Cardiac muscle cell (in vitro differentiated cells and primary cell): ENCODE results near the gene CAMK2D. TPM values are rescaled to one million over a fixed set of nuclear protein-coding genes. Genes with fewer than 3 reads are reported as not detected.

ENCODE experiments used
- DNase-seq, 2 donors: peaks; one replicate each; pipeline versions ENCODE4 v3.0.0 to v3.0.0-alpha.2; 2010 to 2017; ENCODE audit warnings: low read depth in 1 of 2, low spot score in 1 of 2
- H3K27ac ChIP-seq: fragments of 200-600 bp; sonication (generic); 2 replicates; pipeline ENCODE4 v1.5.1; 2016
- H3K27me3 ChIP-seq: fragments of 200-600 bp; sonication (generic); 2 replicates; pipeline ENCODE4 v1.6.0; 2016; ENCODE audit warnings: control low read depth
- H3K36me3 ChIP-seq: fragments of 200-600 bp; sonication (generic); 2 replicates; pipeline ENCODE4 v1.5.1; 2016; ENCODE audit warnings: control low read depth
- H3K4me1 ChIP-seq: fragments of 200-600 bp; sonication (generic); 2 replicates; pipeline ENCODE4 v1.8.1; 2017; ENCODE audit warnings: low read depth, mild to moderate bottlenecking, mixed run types
- H3K4me3 ChIP-seq: fragments of 200-600 bp; sonication (generic); 2 replicates; pipeline ENCODE4 v1.5.1; 2016; ENCODE audit warnings: mild to moderate bottlenecking
- H3K9me3 ChIP-seq: fragments of 200-600 bp; sonication (generic); 2 replicates; pipeline ENCODE4 v1.5.1; 2017; ENCODE audit warnings: low read depth, mild to moderate bottlenecking, control low read depth
- polyA plus RNA-seq: library from polyadenylated mRNA; unstranded; fragments of >200 nt; fragmentation: Nextera tagmentation; extraction: Ambion mirVana; gene quantifications from 2 replicates; pipeline ENCODE4 v1.2.1, GENCODE V29; 2016
- total RNA-seq: library from RNA; depleted of rRNA; stranded (reverse); fragments of >200 nt; gene quantifications from 2 replicates; pipeline ENCODE4 v1.2.3, GENCODE V29; 2016
- TF ChIP-seq, protein P1 (sequence below): IDR thresholded peaks from 2 replicates; pipeline ENCODE4 v1.5.1; 2012; ENCODE audit warnings: low read depth, mild to moderate bottlenecking, low read length

The CAMK2D gene
- total and polyA plus RNA-seq, 2 experiments from 2014 or later, result 60.6 to 84.7 TPM

GRCh38 chr4:113747949-113748348, 13.6 kb downstream of the CAMK2D start:
- H3K36me3 ChIP-seq, result no peaks in the 10 kb centered on the region
- no peak for DNase-seq
- H3K27ac ChIP-seq, result no peak overlapping the region
- no peaks in the 10 kb centered on the region for H3K9me3 ChIP-seq
- H3K4me3 ChIP-seq, result no peak overlapping the region
- no peaks in the 10 kb centered on the region for H3K27me3 ChIP-seq
- peaks cover 10% of the 10 kb centered on the region for H3K4me1 ChIP-seq
- TF ChIP-seq, protein P1, sequence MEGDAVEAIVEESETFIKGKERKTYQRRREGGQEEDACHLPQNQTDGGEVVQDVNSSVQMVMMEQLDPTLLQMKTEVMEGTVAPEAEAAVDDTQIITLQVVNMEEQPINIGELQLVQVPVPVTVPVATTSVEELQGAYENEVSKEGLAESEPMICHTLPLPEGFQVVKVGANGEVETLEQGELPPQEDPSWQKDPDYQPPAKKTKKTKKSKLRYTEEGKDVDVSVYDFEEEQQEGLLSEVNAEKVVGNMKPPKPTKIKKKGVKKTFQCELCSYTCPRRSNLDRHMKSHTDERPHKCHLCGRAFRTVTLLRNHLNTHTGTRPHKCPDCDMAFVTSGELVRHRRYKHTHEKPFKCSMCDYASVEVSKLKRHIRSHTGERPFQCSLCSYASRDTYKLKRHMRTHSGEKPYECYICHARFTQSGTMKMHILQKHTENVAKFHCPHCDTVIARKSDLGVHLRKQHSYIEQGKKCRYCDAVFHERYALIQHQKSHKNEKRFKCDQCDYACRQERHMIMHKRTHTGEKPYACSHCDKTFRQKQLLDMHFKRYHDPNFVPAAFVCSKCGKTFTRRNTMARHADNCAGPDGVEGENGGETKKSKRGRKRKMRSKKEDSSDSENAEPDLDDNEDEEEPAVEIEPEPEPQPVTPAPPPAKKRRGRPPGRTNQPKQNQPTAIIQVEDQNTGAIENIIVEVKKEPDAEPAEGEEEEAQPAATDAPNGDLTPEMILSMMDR, result no peak

DNA sequence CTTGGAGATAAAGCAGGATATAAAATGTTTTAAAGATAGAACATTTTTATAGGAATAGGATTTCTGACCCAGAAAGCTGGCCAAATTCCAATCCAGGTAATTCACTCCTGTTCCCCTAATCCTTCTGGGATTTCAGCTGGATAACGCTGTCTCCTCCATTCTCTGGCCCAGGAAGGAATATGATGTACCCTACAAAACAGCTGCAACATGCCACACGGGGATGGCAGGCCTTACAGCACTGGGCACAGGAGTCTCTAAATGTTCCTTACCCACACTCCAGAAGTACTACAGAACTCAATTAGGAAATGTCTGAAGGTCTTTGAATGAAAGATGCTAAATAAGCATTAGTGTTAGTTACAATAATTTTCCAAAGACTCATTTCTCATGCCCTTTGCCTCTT, 15.8 kb downstream of the CAMK2D start:
- H3K4me1 ChIP-seq, result peaks cover 7% of the 10 kb centered on the region
- TF ChIP-seq, protein P1, result no peak
- H3K4me3 ChIP-seq, result no peak overlapping the region
- H3K27me3 ChIP-seq, result no peaks in the 10 kb centered on the region
- H3K27ac ChIP-seq, result no peak overlapping the region
- H3K36me3 ChIP-seq, result no peaks in the 10 kb centered on the region
- DNase-seq, result no peak
- no peaks in the 10 kb centered on the region for H3K9me3 ChIP-seq

GRCh38 chr4:113744667-113745240, 16.8 kb downstream of the CAMK2D start:
- no peak for DNase-seq
- H3K4me1 ChIP-seq, result peaks cover 7% of the 10 kb centered on the region
- TF ChIP-seq, protein P1, result no peak
- H3K36me3 ChIP-seq, result no peaks in the 10 kb centered on the region
- H3K4me3 ChIP-seq, result no peak overlapping the region
- no peak overlapping the region for H3K27ac ChIP-seq
- H3K9me3 ChIP-seq, result no peaks in the 10 kb centered on the region
- no peaks in the 10 kb centered on the region for H3K27me3 ChIP-seq

GRCh38 chr4:113743690-113744089, 17.8 kb downstream of the CAMK2D start:
- Histone ChIP-seq H3K4me3 (no peak overlapping the region), H3K36me3 (no peaks in the 10 kb centered on the region), H3K27ac (no peak overlapping the region), H3K27me3 (no peaks in the 10 kb centered on the region), H3K4me1 (no peaks in the 10 kb centered on the region), H3K9me3 (no peaks in the 10 kb centered on the region)
- DNase-seq, result no peak
- TF ChIP-seq, protein P1, result no peak

GRCh38 chr4:113742643-113743042, 18.9 kb downstream of the CAMK2D start:
- TF ChIP-seq, protein P1, result no peak

DNA sequence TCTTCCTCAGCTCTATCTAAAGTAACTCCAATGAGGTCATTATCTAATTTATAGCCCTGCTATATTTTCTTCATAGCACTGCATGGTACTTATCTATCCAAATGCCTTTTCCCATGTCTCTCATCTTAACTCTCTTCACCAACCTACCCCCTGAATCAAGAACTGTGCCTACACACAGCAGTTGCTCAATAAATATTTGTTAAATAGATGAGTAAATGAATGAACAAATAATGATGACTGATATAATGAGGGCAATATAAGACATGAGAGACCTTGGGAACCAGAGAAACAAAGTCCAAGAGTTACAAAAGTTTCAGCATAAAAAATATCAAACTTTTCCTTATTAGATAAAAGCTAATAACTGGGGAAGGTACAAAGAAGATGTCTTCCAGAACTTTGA, 19.6 kb downstream of the CAMK2D start:
- TF ChIP-seq, protein P1, result no peak
- H3K4me3 ChIP-seq, result no peak overlapping the region
- H3K27ac ChIP-seq, result no peak overlapping the region
- H3K27me3 ChIP-seq, result no peaks in the 10 kb centered on the region
- no peaks in the 10 kb centered on the region for H3K9me3 ChIP-seq
- no peaks in the 10 kb centered on the region for H3K36me3 ChIP-seq
- DNase-seq, result no peak
- no peaks in the 10 kb centered on the region for H3K4me1 ChIP-seq

More at GRCh38 chr4:113742643-113743042, 18.9 kb downstream of the CAMK2D start:
- H3K36me3 ChIP-seq, result no peaks in the 10 kb centered on the region
- no peaks in the 10 kb centered on the region for H3K9me3 ChIP-seq
- H3K4me3 ChIP-seq, result no peak overlapping the region
- H3K27me3 ChIP-seq, result no peaks in the 10 kb centered on the region
- DNase-seq, result no peak
- H3K27ac ChIP-seq, result no peak overlapping the region
- H3K4me1 ChIP-seq, result no peaks in the 10 kb centered on the region
